HepG2 (cell line): ENCODE results near the gene FEV. TPM values are rescaled to one million over a fixed set of nuclear protein-coding genes. Genes with fewer than 3 reads are reported as not detected.

Experiments used
- ADNP ChIP-seq: sonication (generic); formaldehyde crosslinking; IDR thresholded peaks from 2 replicates; pipeline ENCODE4 v1.4.0; 2020; ENCODE audit warnings: missing genetic modification reagents
- BCL6 ChIP-seq: IDR thresholded peaks from 2 replicates; pipeline ENCODE4 v1.6.1; 2016; ENCODE audit warnings: missing genetic modification reagents, missing compliant biosample characterization
- CEBPG ChIP-seq: IDR thresholded peaks from 2 replicates; pipeline ENCODE4 v1.6.1; 2016
- GLMP ChIP-seq: sonication (generic); formaldehyde crosslinking; IDR thresholded peaks from 2 replicates; pipeline ENCODE4 v1.9.0; 2021; ENCODE audit warnings: missing genetic modification reagents, mild to moderate bottlenecking, borderline replicate concordance
- HNF4G ChIP-seq, 2 experiments: sonication (generic) in 1 of 2; formaldehyde crosslinking in 1 of 2; IDR thresholded peaks; 2 replicates each; pipeline versions ENCODE4 v1.4.0 to v1.6.1; 2011 to 2020; ENCODE audit warnings: borderline replicate concordance in 2 of 2, low read depth in 2 of 2, mild to moderate bottlenecking in 2 of 2, low read length in 1 of 2, missing genetic modification reagents in 1 of 2, moderate library complexity in 1 of 2
- MIER3 ChIP-seq: IDR thresholded peaks from 2 replicates; pipeline ENCODE4 v1.6.1; 2016; ENCODE audit warnings: missing compliant biosample characterization, borderline replicate concordance
- NFE2 ChIP-seq: sonication (generic); formaldehyde crosslinking; IDR thresholded peaks from 2 replicates; pipeline ENCODE4 v1.4.0; 2020; ENCODE audit warnings: missing genetic modification reagents
- NR0B2 ChIP-seq: sonication (generic); formaldehyde crosslinking; IDR thresholded peaks from 2 replicates; pipeline ENCODE4 v1.4.0; 2020; ENCODE audit warnings: mild to moderate bottlenecking, missing genetic modification reagents
- POGZ ChIP-seq: sonication (generic); formaldehyde crosslinking; IDR thresholded peaks from 2 replicates; pipeline ENCODE4 v1.4.0; 2020; ENCODE audit warnings: mild to moderate bottlenecking, missing genetic modification reagents
- RAD51 ChIP-seq: fragments of 450-650 bp; IDR thresholded peaks from 2 replicates; pipeline ENCODE4 v1.6.1; 2016; ENCODE audit warnings: borderline replicate concordance
- RARG ChIP-seq: sonication (generic); formaldehyde crosslinking; IDR thresholded peaks from 2 replicates; pipeline ENCODE4 v1.4.0; 2020; ENCODE audit warnings: low read depth, mild to moderate bottlenecking, missing genetic modification reagents
- RXRA ChIP-seq: sonication (generic); formaldehyde crosslinking; IDR thresholded peaks from 2 replicates; pipeline ENCODE4 v1.5.1; 2020; ENCODE audit warnings: missing genetic modification reagents
- TFE3 ChIP-seq: IDR thresholded peaks from 2 replicates; pipeline ENCODE4 v1.6.1; 2016
- TP53 ChIP-seq: sonication (generic); formaldehyde crosslinking; conservative IDR thresholded peaks from 2 replicates; pipeline ENCODE4 v1.4.0; 2020; ENCODE audit warnings: missing genetic modification reagents
- ZBTB10 ChIP-seq: sonication (generic); formaldehyde crosslinking; IDR thresholded peaks from 2 replicates; pipeline ENCODE4 v1.4.0; 2020; ENCODE audit warnings: missing genetic modification reagents, borderline replicate concordance
- ZNF225 ChIP-seq: sonication (generic); formaldehyde crosslinking; IDR thresholded peaks from 2 replicates; pipeline ENCODE4 v1.4.0; 2020; ENCODE audit warnings: mild to moderate bottlenecking, missing genetic modification reagents
- ZNF354B ChIP-seq: sonication (generic); formaldehyde crosslinking; IDR thresholded peaks from 2 replicates; pipeline ENCODE4 v1.8.0; 2022; ENCODE audit warnings: mild to moderate bottlenecking, missing genetic modification reagents
- ZNF550 ChIP-seq: sonication (generic); formaldehyde crosslinking; IDR thresholded peaks from 2 replicates; pipeline ENCODE4 v1.4.0; 2020; ENCODE audit warnings: mild to moderate bottlenecking, missing genetic modification reagents, borderline replicate concordance
- ZNF557 ChIP-seq: sonication (generic); formaldehyde crosslinking; IDR thresholded peaks from 2 replicates; pipeline ENCODE4 v1.4.0; 2020; ENCODE audit warnings: missing genetic modification reagents
- ZNF580 ChIP-seq: IDR thresholded peaks from 2 replicates; pipeline ENCODE4 v1.6.1; 2016; ENCODE audit warnings: low read depth, borderline replicate concordance
- ZNF788 ChIP-seq: sonication (generic); formaldehyde crosslinking; IDR thresholded peaks from 2 replicates; pipeline ENCODE4 v1.5.0; 2020; ENCODE audit warnings: mild to moderate bottlenecking, missing genetic modification reagents, borderline replicate concordance
- ZNF879 ChIP-seq: sonication (generic); formaldehyde crosslinking; IDR thresholded peaks from 2 replicates; pipeline ENCODE4 v1.8.1; 2023; ENCODE audit warnings: missing genetic modification reagents
- ZSCAN21 ChIP-seq: sonication (generic); formaldehyde crosslinking; IDR thresholded peaks from 2 replicates; pipeline ENCODE4 v1.8.0; 2022; ENCODE audit warnings: mild to moderate bottlenecking, missing genetic modification reagents, moderate library complexity, borderline replicate concordance
- polyA plus RNA-seq, 8 experiments: library from polyadenylated mRNA; depleted of rRNA in 3 of 8; stranded (reverse) in 7 of 8; unstranded in 1 of 8; fragments of >200 nt; fragmentation: Illumina TruSeq in 4 of 8; extraction: Trizol in 4 of 8; gene quantifications; 2 replicates each; pipeline versions ENCODE4 v1.2.1 to v1.2.3, GENCODE V29; 2011 to 2016; ENCODE audit warnings: low read depth in 4 of 8, missing spikeins in 1 of 8, mixed read lengths in 1 of 8; ENCODE audit not compliant: insufficient read depth in 1 of 8
- total RNA-seq, 5 experiments: library from RNA; depleted of rRNA; stranded (reverse); fragments of >200 nt; fragmentation: Illumina TruSeq; extraction: Trizol; gene quantifications; 2 replicates each; pipeline ENCODE4 v1.2.3, GENCODE V29; 2016; ENCODE audit warnings: low read depth in 1 of 5

FEV gene
- total and polyA plus RNA-seq, 2 of the 13 experiments (the other 11 are each of a cell fraction or from before 2014, with no cell fraction given): not detected

GRCh38 chr2:219002395-219003266, 17.6 kb upstream of the FEV start (continued):
- TF ChIP-seq ZSCAN21: 0 out of 2 replicates have a peak, but pooled peaks have one; percentile 47
- no peak for TF ChIP-seq RARG (CRISPR knock-in tag)
- TF ChIP-seq RXRA (CRISPR knock-in tag): no peak; the same call in none of the 2 replicates
- no peak for TF ChIP-seq GLMP
- no peak for TF ChIP-seq MIER3 (CRISPR knock-in tag)
- 0 out of 2 replicates have a peak, but pooled peaks have one; percentile 4 for TF ChIP-seq ZNF354B
- no peak for TF ChIP-seq NFE2 (CRISPR knock-in tag)
- TF ChIP-seq ADNP (CRISPR knock-in tag): no peak
- TF ChIP-seq ZNF557 (CRISPR knock-in tag): no peak
- no peak for TF ChIP-seq TFE3 (CRISPR knock-in tag)
- TF ChIP-seq ZNF550 (CRISPR knock-in tag): 0 out of 2 replicates have a peak, but pooled peaks have one; percentile 80
- TF ChIP-seq ZNF580 (CRISPR knock-in tag): 0 out of 2 replicates have a peak, but pooled peaks have one; percentile 23
- TF ChIP-seq ZBTB10 (CRISPR knock-in tag): no peak
- 0 out of 2 replicates have a peak, but pooled peaks have one; percentile 36 for TF ChIP-seq ZNF225 (CRISPR knock-in tag)
- no peak for TF ChIP-seq ZNF879 (CRISPR knock-in tag)
- 0 out of 2 replicates have a peak, but pooled peaks have one; percentile 34 for TF ChIP-seq NR0B2
- 0 out of 2 replicates have a peak, but pooled peaks have one; percentile 8 for TF ChIP-seq HNF4G (IDR thresholded peaks at IDR 0.05; ENCODE audit: borderline replicate concordance, low read depth, low read length)
- TF ChIP-seq HNF4G (CRISPR knock-in tag; IDR thresholded peaks at IDR 0.05; ENCODE audit: borderline replicate concordance, low read depth): 0 out of 2 replicates have a peak, but pooled peaks have one; percentile 33
- TF ChIP-seq TP53 (CRISPR knock-in tag): no peak
- TF ChIP-seq CEBPG (CRISPR knock-in tag): no peak
- TF ChIP-seq BCL6: 0 out of 2 replicates have a peak, but pooled peaks have one; percentile 48
- 0 out of 2 replicates have a peak, but pooled peaks have one; percentile 9 for TF ChIP-seq ZNF788 (CRISPR knock-in tag)
- TF ChIP-seq POGZ (CRISPR knock-in tag): no peak; the same call in 1 of the 2 replicates
- no peak for TF ChIP-seq RAD51
